Transverse colon (tissue), 4 donors: ENCODE measurements around the gene SEC31A. TPM values are rescaled to one million over a fixed set of nuclear protein-coding genes. Genes with fewer than 3 reads are reported as not detected.
A peak's percentile ranks its signal among the peaks of the same experiment; 100 is the strongest.

Experiments used
- DNase-seq: peaks from one replicate; pipeline ENCODE4 v3.0.0-alpha.2; 2019
- H3K27ac ChIP-seq, 4 donors: fragments of 200-600 bp; sonication (generic); 2 replicates each; pipeline ENCODE4 v1.5.1; 2016 to 2018; ENCODE audit warnings: inconsistent platforms in 4 of 4
- H3K27me3 ChIP-seq: fragments of 200-600 bp; sonication (generic); 2 replicates; pipeline ENCODE4 v1.5.1; 2017; ENCODE audit warnings: inconsistent platforms
- H3K36me3 ChIP-seq, 4 donors: fragments of 200-600 bp; sonication (generic); 2 replicates each; pipeline ENCODE4 v1.5.1; 2017 to 2019; ENCODE audit warnings: inconsistent platforms in 4 of 4
- H3K4me1 ChIP-seq, 4 donors: fragments of 200-600 bp; sonication (generic); 2 replicates each; pipeline ENCODE4 v1.5.1; 2017 to 2020; ENCODE audit warnings: inconsistent platforms in 4 of 4
- H3K4me3 ChIP-seq, 4 donors: fragments of 200-600 bp; sonication (generic); 1 replicate in 1 of 4; 2 replicates in 3 of 4; pipeline versions ENCODE4 v1.5.1 to v1.6.1; 2017 to 2019; ENCODE audit warnings: inconsistent platforms in 4 of 4
- H3K9me3 ChIP-seq, 2 donors: fragments of 200-600 bp; sonication (generic); 2 replicates each; pipeline ENCODE4 v1.5.1; 2017 to 2019; ENCODE audit warnings: inconsistent platforms in 2 of 2
- CTCF ChIP-seq, 5 experiments: fragments of 200-600 bp in 3 of 5; fragments of 450-650 bp in 2 of 5; sonication (generic) in 3 of 5; IDR thresholded peaks; 1 replicate in 2 of 5; 2 replicates in 3 of 5; pipeline ENCODE4 v1.5.1; 2016 to 2017; ENCODE audit warnings: antibody characterized with exemption in 5 of 5, inconsistent platforms in 3 of 5, mild to moderate bottlenecking in 2 of 5, moderate library complexity in 1 of 5
- EP300 ChIP-seq: sonication (generic); formaldehyde crosslinking; IDR thresholded peaks from one replicate; pipeline ENCODE4 v1.6.1; 2017; ENCODE audit warnings: antibody characterized with exemption, low read depth
- POLR2A ChIP-seq: fragments of 450-650 bp; IDR thresholded peaks from one replicate; pipeline ENCODE4 v1.6.1; 2016; ENCODE audit warnings: antibody characterized with exemption, mild to moderate bottlenecking, moderate library complexity
- POLR2AphosphoS5 ChIP-seq, 3 donors: sonication (generic); formaldehyde crosslinking; IDR thresholded peaks; one replicate each; pipeline ENCODE4 v1.6.1; 2016; ENCODE audit warnings: antibody characterized with exemption in 3 of 3
- WGBS, 2 donors: methylation state at CpG; one replicate each; pipeline ENCODE4 v1.1.5; 2018; ENCODE audit warnings: low coverage in 1 of 2; 5-methylcytosine and 5-hydroxymethylcytosine counted together
- in situ Hi-C, 4 donors: fragments of 200-750 bp; cut with MboI; loops; one replicate each; pipeline versions ENCODE4 v1.15.0 to v1.15.1; 2017; ENCODE audit warnings: low sequenced_read_pairs in 3 of 4, low pct_ligation_motif_present in 1 of 4, low pct_unique_long_range_greater_than_20kb in 1 of 4
- intact Hi-C: fragments of 100-400 bp; cut with DNase I; formaldehyde crosslinking; loops from one replicate; pipeline ENCODE4 v1.15.1; 2023; ENCODE audit warnings: low total_unique reads
- total RNA-seq, 4 donors: library from RNA; depleted of rRNA; stranded (reverse); fragments of >200 nt; gene quantifications; one replicate each; pipeline ENCODE4 v1.1.0, GENCODE V29; 2016

Gene SEC31A, protein sequence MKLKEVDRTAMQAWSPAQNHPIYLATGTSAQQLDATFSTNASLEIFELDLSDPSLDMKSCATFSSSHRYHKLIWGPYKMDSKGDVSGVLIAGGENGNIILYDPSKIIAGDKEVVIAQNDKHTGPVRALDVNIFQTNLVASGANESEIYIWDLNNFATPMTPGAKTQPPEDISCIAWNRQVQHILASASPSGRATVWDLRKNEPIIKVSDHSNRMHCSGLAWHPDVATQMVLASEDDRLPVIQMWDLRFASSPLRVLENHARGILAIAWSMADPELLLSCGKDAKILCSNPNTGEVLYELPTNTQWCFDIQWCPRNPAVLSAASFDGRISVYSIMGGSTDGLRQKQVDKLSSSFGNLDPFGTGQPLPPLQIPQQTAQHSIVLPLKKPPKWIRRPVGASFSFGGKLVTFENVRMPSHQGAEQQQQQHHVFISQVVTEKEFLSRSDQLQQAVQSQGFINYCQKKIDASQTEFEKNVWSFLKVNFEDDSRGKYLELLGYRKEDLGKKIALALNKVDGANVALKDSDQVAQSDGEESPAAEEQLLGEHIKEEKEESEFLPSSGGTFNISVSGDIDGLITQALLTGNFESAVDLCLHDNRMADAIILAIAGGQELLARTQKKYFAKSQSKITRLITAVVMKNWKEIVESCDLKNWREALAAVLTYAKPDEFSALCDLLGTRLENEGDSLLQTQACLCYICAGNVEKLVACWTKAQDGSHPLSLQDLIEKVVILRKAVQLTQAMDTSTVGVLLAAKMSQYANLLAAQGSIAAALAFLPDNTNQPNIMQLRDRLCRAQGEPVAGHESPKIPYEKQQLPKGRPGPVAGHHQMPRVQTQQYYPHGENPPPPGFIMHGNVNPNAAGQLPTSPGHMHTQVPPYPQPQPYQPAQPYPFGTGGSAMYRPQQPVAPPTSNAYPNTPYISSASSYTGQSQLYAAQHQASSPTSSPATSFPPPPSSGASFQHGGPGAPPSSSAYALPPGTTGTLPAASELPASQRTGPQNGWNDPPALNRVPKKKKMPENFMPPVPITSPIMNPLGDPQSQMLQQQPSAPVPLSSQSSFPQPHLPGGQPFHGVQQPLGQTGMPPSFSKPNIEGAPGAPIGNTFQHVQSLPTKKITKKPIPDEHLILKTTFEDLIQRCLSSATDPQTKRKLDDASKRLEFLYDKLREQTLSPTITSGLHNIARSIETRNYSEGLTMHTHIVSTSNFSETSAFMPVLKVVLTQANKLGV
- total RNA-seq: 100 to 1,000 TPM; 144 to 214 (median 163) TPM

GRCh38 chr4:82890901-82891706 is at the start of gene SEC31A:
SEC31A (minus strand) TSS chr4:82891153; CDS start chr4:82881936, 9,217 bp downstream.
- in situ Hi-C loops: loop anchor here in 3 of 4 donors (10.0 to 25.0 kb wide), 3 partner anchors 124 to 396 kb away; partner anchors contain the start of genes COQ2 (in 2 of the 3), COPS4 (in 1 of the 3) and LIN54 (in 1 of the 3)
- Histone ChIP-seq H3K9me3 (no peaks in the 10 kb centered on the region), H3K4me3 (peak within 1 kb of the TSS; percentile 71 to 76 (median 75)), H3K4me1 (peaks cover 10 to 37% (median 32%) of the 10 kb centered on the region in 4 donors), H3K27me3 (no peaks in the 10 kb centered on the region), H3K27ac (peak within 1 kb of the TSS; percentile 96 to 98 (median 97)), H3K36me3 (peaks cover 0 to 28% (median 3%) of the 10 kb centered on the region in 4 donors)
- intact Hi-C loops: loop anchor here (10.0 kb wide), 1 partner anchor 144 kb away; the partner anchor contains the start of gene COPS4
- WGBS, 2 donors: 0 to 1% methylated on average over 11 to 46 of the region's 71 CpGs
- TF ChIP-seq POLR2A (peak; percentile 98), POLR2AphosphoS5 (IDR thresholded peaks at IDR 0.05) (peak; percentile 95 to 98 (median 98)), EP300 (peak; percentile 49), CTCF (IDR thresholded peaks at IDR 0.05) (no peak)
- DNase-seq: peak; percentile 98

GRCh38 chr4:82939414-82939813 is 48.5 kb upstream of the SEC31A start:
- no peaks in the 10 kb centered on the region for H3K9me3 ChIP-seq
- peaks cover 0 to 35% (median 2%) of the 10 kb centered on the region in 4 donors for H3K36me3 ChIP-seq
- intact Hi-C loops (no loop called here), in situ Hi-C loops (no loop called here)
- no peaks in the 10 kb centered on the region for H3K4me1 ChIP-seq
- no peaks in the 10 kb centered on the region for H3K27me3 ChIP-seq
- H3K27ac ChIP-seq: no peak overlapping the region
- 94 to 100% methylated on average over 2 of the region's 2 CpGs for WGBS, 2 donors
- TF ChIP-seq POLR2A: no peak
- TF ChIP-seq EP300: no peak
- TF ChIP-seq CTCF (IDR thresholded peaks at IDR 0.05): no peak
- no peak for TF ChIP-seq POLR2AphosphoS5 (IDR thresholded peaks at IDR 0.05)
- no peak overlapping the region for H3K4me3 ChIP-seq
- no peak for DNase-seq

DNA sequence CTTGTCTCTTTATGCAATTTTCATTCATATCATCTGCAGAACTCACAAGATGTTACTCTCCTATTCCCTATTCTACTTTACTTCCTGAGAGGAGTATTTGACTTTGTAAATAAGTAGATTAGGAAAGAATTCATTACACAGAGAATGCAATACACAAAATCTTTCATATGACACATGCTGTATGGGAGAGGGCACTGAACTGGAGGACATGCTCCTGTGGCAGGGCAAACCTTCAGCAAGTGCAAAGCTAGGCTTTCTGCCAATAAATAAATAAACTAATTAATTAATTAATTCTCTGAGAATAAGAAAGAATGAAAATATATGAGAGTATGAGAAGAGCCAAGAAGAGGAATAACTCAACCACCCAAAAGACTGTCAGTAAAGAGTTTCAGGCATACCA is 43.5 kb upstream of the SEC31A start:
- in situ Hi-C loops: no loop called here

More for the DNA sequence above, 43.5 kb upstream of the SEC31A start:
- Histone ChIP-seq H3K36me3 (peaks cover 0 to 40% (median 2%) of the 10 kb centered on the region in 4 donors), H3K27ac (no peak overlapping the region), H3K4me3 (no peak overlapping the region), H3K4me1 (no peaks in the 10 kb centered on the region), H3K9me3 (no peaks in the 10 kb centered on the region), H3K27me3 (no peaks in the 10 kb centered on the region)
- intact Hi-C loops: no loop called here
- TF ChIP-seq EP300 (no peak), POLR2AphosphoS5 (IDR thresholded peaks at IDR 0.05) (no peak), POLR2A (no peak), CTCF (IDR thresholded peaks at IDR 0.05) (no peak)
- DNase-seq: no peak
